Mesothelial cell of epicardium (in vitro differentiated cells): ENCODE results near the gene OXLD1. TPM values are rescaled to one million over a fixed set of nuclear protein-coding genes. Genes with fewer than 3 reads are reported as not detected.

Experiments used
- DNase-seq, 2 experiments: peaks; one replicate each; pipeline ENCODE4 v3.0.0; 2021; ENCODE audit warnings: low spot score in 2 of 2; ENCODE audit not compliant: unreplicated experiment in 2 of 2
- H3K27ac Mint-ChIP-seq: 2 replicates; pipeline ENCODE4 v1.8.0; 2021; ENCODE audit warnings: mixed read lengths
- H3K27me3 Mint-ChIP-seq: 2 replicates; pipeline ENCODE4 v1.8.0; 2021; ENCODE audit warnings: low read depth, mixed read lengths
- H3K36me3 Mint-ChIP-seq: 2 replicates; pipeline ENCODE4 v1.8.0; 2021; ENCODE audit warnings: mixed read lengths
- H3K4me1 Mint-ChIP-seq: 2 replicates; pipeline ENCODE4 v1.8.0; 2021; ENCODE audit warnings: mixed read lengths
- H3K4me3 Mint-ChIP-seq: 2 replicates; pipeline ENCODE4 v1.8.0; 2021; ENCODE audit warnings: mild to moderate bottlenecking, moderate library complexity, mixed read lengths
- H3K9me3 Mint-ChIP-seq: 2 replicates; pipeline ENCODE4 v1.8.0; 2021; ENCODE audit warnings: mixed read lengths
- total RNA-seq: library from RNA; stranded (reverse); gene quantifications from 3 replicates; pipeline ENCODE4 v1.2.1, GENCODE V29; 2021
- TF ChIP-seq, protein P1 (sequence below): fragments of 200-600 bp; sonication (generic); IDR thresholded peaks from one replicate; pipeline ENCODE4 v1.5.0; 2021; ENCODE audit warnings: antibody characterized with exemption; ENCODE audit not compliant: unreplicated experiment

Gene OXLD1
- total RNA-seq, 1 donor from 2014 or later: 23.9 TPM

DNA sequence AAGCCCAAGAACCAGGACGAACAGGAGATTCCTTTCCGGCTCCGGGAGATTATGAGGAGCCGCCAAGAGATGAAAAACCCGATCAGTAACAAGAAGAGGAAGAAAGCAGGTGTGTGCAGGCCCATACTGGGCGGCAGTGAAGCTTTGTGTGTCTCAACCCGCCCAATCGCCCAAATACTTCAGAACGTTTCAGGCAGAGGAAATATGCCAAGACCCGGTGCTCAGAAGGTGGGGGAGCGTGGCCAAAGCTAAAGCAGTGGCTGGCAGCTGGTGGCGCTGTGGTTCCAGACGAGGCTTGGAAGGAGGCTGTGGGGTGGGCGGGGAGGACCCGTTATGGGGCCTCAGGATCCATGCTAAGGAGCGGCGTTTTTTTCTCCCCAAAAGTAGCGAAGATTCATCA, 1.3 kb upstream of the OXLD1 start:
- Mint-ChIP-seq H3K36me3 (peaks cover 10% of the 10 kb centered on the region), H3K9me3 (no peaks in the 10 kb centered on the region), H3K4me3 (peak overlapping the region; percentile 91), H3K4me1 (peaks cover 22% of the 10 kb centered on the region), H3K27me3 (no peaks in the 10 kb centered on the region), H3K27ac (peak overlapping the region; percentile 50)
- DNase-seq: no peak
- TF ChIP-seq, protein P1, sequence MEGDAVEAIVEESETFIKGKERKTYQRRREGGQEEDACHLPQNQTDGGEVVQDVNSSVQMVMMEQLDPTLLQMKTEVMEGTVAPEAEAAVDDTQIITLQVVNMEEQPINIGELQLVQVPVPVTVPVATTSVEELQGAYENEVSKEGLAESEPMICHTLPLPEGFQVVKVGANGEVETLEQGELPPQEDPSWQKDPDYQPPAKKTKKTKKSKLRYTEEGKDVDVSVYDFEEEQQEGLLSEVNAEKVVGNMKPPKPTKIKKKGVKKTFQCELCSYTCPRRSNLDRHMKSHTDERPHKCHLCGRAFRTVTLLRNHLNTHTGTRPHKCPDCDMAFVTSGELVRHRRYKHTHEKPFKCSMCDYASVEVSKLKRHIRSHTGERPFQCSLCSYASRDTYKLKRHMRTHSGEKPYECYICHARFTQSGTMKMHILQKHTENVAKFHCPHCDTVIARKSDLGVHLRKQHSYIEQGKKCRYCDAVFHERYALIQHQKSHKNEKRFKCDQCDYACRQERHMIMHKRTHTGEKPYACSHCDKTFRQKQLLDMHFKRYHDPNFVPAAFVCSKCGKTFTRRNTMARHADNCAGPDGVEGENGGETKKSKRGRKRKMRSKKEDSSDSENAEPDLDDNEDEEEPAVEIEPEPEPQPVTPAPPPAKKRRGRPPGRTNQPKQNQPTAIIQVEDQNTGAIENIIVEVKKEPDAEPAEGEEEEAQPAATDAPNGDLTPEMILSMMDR: no peak

DNA sequence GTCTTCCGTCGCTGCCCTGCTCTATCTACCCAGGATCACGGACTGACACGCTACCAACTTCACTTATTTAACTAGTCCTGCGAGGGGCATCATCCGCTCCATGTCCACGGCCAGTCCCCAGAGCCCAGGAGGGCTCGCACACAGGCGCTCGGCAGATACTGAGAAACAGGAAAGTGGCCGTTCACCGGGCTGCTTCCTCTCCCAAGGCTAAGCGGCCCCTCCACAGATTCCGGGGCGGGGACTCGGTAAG, 388 bp downstream of the OXLD1 start:
- H3K27me3 Mint-ChIP-seq: no peaks in the 10 kb centered on the region
- peak overlapping the region; percentile 91 for H3K4me3 Mint-ChIP-seq
- no peak for DNase-seq
- TF ChIP-seq, protein P1: no peak
- peak overlapping the region; percentile 98 for H3K27ac Mint-ChIP-seq
- H3K9me3 Mint-ChIP-seq: no peaks in the 10 kb centered on the region
- peaks cover 22% of the 10 kb centered on the region for H3K4me1 Mint-ChIP-seq
- H3K36me3 Mint-ChIP-seq: peaks cover 8% of the 10 kb centered on the region

DNA sequence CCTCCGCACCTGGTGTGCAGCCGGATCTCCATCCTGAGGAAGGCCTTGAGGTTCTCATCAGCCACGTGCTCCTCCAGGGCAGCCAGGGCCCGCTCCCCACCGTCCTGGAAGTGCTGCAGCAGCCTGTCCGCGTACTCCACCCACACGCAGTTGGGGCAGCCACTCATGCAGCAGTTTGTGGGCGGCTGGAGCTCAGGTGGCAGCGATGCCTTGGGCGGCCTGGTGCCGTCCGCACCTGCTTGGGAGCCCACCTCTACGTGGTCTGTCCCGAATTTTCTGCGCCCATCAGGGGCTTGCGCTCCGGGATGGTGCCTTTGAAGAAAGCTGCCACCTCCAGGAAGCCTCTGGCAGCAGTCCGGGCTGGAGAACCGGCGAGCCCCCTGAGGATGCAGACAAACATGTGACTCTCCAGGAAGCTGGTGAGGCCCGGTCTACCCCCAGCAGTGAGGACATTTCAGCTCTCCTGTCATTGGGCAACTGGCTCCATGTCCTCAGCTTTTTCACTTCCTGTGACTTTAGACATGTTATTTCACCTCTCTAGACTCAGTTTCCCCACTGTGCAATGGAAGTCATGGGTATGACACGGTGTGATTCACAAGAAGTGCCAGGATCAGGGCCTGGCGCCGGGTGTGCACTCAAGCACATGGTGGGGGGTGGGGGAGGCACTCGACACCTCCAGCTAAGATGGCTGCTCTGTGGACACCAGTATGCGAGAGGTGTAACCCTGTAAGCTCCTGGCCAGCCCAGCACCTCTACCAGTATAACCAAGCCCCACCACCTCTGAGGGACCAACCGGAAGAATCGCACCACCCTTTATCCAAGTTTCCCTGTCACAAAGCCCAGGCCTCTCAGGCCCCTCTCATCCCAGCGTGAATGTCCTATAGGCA, 957 bp downstream of the OXLD1 start:
- peak overlapping the region; percentile 91 for H3K4me3 Mint-ChIP-seq

DNA sequence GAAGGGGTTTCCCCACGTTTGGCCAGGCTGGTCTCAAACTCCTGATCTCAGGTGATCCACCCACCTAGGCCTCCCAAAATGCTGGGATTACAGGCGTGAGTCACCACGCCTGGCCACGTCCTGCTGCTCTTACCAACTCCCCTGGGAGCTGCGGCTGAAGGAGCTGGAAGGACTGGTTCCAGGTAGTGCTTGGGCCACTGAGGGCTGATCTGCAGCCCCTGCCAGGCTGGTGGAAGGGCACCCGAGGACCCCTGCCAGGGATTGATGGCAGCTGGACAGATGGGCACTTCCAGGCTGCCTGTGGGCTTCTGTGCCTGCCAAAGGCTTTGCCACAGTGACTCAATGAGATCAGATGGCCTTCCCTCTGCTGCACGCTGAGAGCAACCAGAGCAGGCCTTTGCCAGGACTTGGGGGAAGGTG, 2.3 kb downstream of the OXLD1 start:
- Mint-ChIP-seq H3K36me3 (peaks cover 2% of the 10 kb centered on the region), H3K9me3 (no peaks in the 10 kb centered on the region), H3K27me3 (no peaks in the 10 kb centered on the region), H3K4me1 (peaks cover 26% of the 10 kb centered on the region), H3K27ac (no peak overlapping the region), H3K4me3 (no peak overlapping the region)
- DNase-seq: no peak
- TF ChIP-seq, protein P1: no peak

More for the DNA sequence above, 957 bp downstream of the OXLD1 start:
- Mint-ChIP-seq H3K9me3 (no peaks in the 10 kb centered on the region), H3K27me3 (no peaks in the 10 kb centered on the region), H3K4me1 (peaks cover 22% of the 10 kb centered on the region), H3K27ac (peak overlapping the region; percentile 98), H3K36me3 (peaks cover 8% of the 10 kb centered on the region)
- no peak for DNase-seq
- TF ChIP-seq, protein P1: no peak

DNA sequence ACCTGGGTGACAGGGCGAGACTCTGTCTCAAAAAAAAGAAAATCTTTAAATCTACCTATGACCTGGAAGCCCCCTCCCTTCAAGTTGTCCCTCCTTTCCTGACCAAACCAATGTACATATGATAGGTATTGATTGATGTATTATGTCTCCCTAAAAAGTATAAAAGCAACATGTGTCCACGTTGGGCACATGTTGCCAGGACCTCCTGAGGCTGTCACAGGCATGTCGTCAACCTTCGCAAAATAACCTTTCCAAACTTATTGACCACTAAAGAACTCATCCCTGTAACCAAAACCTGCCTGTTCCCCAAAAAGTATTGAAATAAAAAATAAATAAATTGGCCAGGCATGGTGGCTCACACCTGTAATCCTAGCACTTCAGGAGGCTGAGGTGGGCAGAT, 4.4 kb downstream of the OXLD1 start:
- TF ChIP-seq, protein P1: no peak
- no peak overlapping the region for H3K4me3 Mint-ChIP-seq
- no peak for DNase-seq
- no peaks in the 10 kb centered on the region for H3K9me3 Mint-ChIP-seq
- H3K4me1 Mint-ChIP-seq: peaks cover 14% of the 10 kb centered on the region
- no peak overlapping the region for H3K27ac Mint-ChIP-seq
- H3K27me3 Mint-ChIP-seq: no peaks in the 10 kb centered on the region
- no peaks in the 10 kb centered on the region for H3K36me3 Mint-ChIP-seq
